GM21825 (cell line): ENCODE data around the gene MALAT1.
"Not testable (repeated sequence)": the region's sequence is repeated elsewhere in the genome, so short reads cannot be mapped to it uniquely, and the experiment has no call there.

Source experiments
- ATAC-seq: cut with Tn5 transposase; IDR thresholded peaks from one replicate; pipeline ENCODE4 v1.9.1; 2021; ENCODE audit warnings: mild to moderate bottlenecking, moderate library complexity; ENCODE audit not compliant: unreplicated experiment

Gene MALAT1

DNA sequence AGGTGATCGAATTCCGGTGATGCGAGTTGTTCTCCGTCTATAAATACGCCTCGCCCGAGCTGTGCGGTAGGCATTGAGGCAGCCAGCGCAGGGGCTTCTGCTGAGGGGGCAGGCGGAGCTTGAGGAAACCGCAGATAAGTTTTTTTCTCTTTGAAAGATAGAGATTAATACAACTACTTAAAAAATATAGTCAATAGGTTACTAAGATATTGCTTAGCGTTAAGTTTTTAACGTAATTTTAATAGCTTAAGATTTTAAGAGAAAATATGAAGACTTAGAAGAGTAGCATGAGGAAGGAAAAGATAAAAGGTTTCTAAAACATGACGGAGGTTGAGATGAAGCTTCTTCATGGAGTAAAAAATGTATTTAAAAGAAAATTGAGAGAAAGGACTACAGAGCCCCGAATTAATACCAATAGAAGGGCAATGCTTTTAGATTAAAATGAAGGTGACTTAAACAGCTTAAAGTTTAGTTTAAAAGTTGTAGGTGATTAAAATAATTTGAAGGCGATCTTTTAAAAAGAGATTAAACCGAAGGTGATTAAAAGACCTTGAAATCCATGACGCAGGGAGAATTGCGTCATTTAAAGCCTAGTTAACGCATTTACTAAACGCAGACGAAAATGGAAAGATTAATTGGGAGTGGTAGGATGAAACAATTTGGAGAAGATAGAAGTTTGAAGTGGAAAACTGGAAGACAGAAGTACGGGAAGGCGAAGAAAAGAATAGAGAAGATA lies at the start of gene MALAT1:
TSS of gene MALAT1 (plus strand) at position 69 of the 736 bp plus-strand sequence.
- ATAC-seq: peak; percentile 28

DNA sequence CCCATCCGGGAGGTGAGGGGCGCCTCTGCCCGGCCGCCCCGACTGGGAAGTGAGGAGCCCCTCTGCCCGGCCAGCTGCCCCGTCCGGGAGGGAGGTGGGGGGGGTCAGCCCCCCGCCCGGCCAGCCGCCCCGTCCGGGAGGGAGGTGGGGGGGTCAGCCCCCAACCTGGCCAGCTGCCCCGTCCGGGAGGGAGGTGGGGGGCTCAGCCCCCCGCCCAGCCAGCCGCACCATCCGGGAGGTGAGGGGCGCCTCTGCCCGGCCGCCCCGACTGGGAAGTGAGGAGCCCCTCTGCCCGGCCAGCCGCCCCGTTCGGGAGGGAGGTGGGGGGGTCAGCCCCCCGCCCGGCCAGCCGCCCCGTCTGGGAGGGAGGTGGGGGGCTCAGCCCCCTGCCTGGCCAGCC lies 47.5 kb upstream of the MALAT1 start:
- ATAC-seq: not testable (repeated sequence)

DNA sequence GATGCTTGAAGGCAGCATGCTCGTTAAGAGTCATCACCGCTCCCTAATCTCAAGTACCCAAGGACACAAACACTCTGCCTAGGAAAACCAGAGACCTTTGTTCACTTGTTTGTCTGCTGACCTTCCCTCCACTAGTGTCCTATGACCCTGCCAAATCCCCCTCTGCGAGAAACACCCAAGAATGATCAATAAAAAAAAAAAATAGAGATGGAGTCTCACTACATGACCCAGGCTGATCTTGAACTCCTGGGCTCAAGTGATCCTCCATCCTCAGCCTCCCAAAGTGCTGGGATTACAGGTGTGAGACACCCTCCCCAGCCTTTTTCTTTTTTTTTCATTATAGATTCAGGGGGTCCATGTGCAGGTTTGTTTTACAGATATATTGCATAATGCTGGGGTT lies 46.6 kb upstream of the MALAT1 start:
- not testable (repeated sequence) for ATAC-seq

GRCh38 chr11:65452806-65453490 lies 45.9 kb upstream of the MALAT1 start:
- no peak for ATAC-seq

DNA sequence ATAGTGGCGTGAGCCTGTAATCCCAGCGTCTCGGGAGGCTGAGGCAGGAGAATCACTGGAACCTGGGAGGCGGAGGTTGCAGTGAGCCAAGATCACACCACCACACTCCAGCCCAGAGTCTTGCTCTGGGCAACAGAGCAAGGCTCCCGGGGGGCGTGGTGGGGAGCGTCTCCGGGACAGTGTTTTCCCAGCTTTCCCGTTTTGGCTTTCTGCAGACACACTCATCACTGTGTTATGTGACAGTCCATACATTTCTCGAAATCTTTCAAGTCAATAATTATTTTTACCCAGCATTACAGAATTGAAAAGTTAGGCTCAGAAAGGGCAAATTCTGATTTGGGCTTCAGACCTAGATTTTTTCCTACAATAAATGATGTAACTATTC lies 44.5 kb upstream of the MALAT1 start:
- no peak for ATAC-seq

- ATAC-seq: peak; percentile 92
Measured at GRCh38 chr11:65454696-65455456, 44.0 kb upstream of the MALAT1 start.

- no peak for ATAC-seq
Measured at GRCh38 chr11:65456418-65456817, 42.4 kb upstream of the MALAT1 start.

DNA sequence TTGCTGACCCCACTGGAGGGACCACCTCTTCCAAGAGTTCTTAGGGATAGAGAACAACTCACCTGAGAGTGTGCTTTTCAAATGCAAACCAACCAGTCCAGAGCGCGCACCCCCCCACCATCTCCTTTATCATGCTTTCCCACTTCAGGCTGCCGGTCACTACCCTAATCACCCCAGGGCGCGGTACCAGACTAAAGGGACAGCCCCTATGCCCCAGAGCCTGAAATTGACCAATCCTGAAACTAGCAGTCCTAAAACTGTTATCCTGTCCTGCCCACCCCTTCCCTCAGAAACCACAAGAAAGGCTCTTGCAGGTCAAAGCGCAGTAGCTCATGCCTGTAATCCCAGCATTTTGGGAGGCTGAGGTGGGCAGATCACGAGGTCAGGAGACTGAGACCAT lies 39.3 kb upstream of the MALAT1 start:
- no peak for ATAC-seq

DNA sequence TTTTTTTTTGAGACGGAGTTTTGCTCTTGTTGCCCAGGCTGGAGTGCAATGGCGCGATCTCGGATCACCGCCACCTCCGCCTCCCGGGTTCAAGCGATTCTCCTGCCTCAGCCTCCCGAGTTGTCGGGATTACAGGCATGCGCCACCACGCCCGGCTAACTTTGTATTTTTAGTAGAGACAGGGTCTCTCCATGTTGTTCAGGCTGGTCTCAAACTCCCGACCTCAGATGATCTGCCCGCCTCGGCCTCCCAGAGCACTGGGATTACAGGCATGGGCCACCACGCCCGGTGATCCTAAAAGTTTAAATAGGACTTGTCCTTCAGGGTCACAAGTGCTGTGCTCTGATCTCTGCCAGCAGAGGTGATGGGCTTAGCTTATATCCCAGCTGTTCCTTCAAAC lies 33.4 kb upstream of the MALAT1 start:
- ATAC-seq: not testable (repeated sequence)

DNA sequence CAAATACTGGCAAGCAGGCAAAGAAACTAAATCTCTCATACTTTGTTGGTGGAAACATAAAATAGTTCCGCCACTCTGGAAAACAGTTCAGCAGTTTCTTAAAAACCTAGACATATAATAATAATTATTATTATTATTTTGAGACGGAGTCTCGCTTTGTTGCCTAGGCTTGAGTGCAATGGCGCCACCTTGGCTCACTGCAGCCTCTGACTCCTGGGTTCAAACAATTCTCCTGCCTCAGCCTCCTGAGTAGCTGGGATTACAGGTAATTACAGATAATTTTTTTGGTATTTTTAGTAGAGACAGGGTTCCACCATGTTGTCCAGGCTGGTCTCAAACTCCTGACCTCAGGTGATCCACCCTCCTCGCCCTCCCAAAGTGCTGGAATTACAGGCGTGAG lies 31.5 kb upstream of the MALAT1 start:
- ATAC-seq: not testable (repeated sequence)

DNA sequence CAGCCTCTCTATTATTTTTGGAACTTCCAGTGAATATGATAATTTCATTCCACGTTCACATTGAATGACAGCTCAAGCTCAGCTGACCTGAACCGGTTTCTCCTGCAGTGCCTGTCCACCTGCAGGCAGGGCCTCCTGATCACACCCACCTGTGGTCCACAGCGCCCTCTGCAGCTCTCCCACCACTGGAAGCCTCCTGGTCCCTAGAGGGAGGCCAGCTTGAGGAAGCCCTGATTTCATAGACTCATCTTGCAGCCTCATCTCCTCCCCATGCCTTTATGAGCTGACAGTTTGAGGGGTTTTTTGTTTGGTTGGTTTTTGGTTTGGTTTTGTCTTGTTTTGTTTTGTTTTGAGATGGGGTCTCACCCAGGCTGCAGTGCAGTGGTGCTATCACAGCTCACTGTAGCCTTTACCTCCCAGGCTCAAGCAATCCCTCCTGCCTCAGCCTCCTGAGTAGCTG lies 29.9 kb upstream of the MALAT1 start:
- ATAC-seq: peak; percentile 49

- no peak for ATAC-seq
Measured at GRCh38 chr11:65470433-65471049, 28.3 kb upstream of the MALAT1 start.

DNA sequence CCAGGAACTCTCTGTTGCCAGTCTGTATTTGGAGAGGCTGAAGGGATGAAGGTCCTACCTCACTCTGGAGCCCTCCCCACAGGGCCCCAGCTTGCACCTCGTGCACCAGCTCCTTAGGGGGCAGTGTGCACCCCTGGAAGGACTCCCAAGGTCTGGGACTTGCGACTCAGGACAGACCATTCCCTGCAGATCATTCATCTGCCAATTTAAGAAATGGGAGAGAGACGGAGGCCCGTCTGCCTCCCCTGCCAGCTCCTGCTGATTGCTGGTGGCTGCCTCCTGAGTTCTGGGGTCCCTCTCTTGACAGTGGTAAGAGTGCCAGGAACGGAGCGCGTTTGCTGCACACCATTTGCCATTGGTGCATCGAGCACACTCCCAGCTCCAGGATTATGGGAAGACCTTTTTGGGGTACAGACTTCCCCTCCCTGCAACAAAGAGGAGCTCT lies 27.4 kb upstream of the MALAT1 start:
- no peak for ATAC-seq

DNA sequence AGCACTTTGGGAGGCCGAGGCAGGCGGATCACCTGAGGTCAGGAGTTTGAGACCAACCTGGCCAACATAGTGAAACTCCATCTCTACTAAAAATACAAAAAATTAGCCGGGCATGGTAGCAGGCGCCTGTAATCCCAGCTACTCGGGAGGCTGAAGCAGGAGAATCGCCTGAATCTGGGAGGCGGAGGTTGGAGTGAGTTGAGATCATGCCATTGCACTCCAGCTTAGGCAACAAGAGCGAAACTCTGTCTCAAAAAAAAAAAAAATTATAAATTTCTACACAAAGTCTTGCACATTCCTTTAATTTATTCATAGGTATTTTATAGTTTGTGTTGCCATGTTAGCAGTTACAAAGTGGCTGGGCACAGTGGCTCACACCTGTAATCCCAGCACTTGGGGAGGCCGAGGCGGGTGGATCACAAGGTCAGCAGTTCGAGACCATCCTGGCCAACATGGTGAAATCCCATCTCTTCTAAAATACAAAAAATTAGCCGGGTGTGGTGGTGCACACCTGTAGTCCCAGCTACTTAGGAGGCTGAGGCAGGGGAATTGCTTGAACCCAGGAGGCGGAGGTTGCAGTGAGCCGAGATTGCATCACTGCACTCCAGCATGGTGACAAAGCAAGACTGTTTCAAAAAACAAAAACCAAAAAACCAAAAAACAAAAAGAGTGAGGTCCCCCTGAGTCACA lies 26.1 kb upstream of the MALAT1 start:
- not testable (repeated sequence) for ATAC-seq

DNA sequence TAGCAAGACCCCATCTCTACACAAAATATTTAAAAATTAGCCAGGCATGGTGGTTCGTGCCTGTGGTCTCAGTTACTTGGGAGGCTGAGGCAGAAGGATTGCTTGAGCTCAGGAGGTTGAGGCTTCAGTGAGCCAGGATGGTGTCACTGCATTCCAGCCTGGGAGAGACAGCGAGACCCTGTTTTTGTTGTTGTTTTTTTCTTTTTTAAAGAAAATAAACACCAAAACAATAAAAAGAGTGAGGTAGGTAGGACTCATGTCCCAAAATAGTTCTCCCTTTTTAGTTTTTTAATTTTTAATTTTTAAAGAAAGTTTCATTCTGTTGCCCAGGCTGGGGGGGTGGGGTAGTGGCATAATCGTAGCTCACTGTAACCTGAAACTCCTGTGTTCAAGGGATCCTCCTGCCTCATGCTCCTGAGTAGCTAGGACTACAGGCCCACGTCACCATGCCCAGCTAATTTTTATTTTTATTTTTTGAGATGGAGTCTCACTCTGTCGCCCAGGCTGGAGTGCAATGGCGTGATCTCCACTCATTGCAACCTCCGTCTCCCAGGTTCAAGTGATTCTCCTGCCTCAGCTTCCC lies 25.5 kb upstream of the MALAT1 start:
- no peak for ATAC-seq

GRCh38 chr11:65474864-65475263 lies 24.0 kb upstream of the MALAT1 start:
- ATAC-seq: no peak

DNA sequence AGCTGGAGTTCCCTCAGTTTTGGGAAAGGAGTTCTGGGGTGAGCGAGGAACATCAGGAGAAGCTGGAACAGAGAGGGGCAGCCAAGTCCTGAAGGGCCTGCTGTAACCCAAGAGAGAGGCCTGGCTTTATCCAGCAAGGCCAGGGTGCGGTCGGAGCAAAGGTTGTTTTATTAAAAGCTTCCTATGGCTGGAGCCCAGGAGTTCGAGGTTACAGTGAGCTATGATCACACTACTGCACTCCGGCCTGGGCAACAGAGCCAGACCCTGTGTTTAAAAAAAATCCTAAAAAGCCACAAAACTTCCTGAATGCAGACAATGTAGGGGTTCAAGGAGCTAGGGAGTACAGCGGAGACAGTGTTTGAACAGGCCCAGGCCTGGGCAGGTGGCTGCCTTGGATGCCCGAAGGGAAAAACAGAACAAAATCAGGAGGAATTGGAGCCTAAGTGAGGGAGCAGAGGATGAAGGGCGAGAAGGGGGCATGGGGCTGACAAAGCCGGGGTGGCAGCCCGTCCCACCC lies 22.2 kb upstream of the MALAT1 start:
- ATAC-seq: no peak

GRCh38 chr11:65477149-65477965 lies 21.5 kb upstream of the MALAT1 start:
- peak; percentile 71 for ATAC-seq
